HEK293T (cell line): Measurements from ENCODE around the gene KAT6B.

Experiments
- CTCF ChIA-PET: fragments of 350-600 bp; formaldehyde crosslinking; extraction: SDS; loops from one replicate; lab custom pipeline; 2021; ENCODE audit warnings: antibody characterized with exemption, inconsistent platforms; lab: Yijun Ruan, JAX
- POLR2A ChIA-PET: fragments of 350-600 bp; formaldehyde crosslinking; extraction: SDS; loops from one replicate; lab custom pipeline; 2020; ENCODE audit warnings: antibody characterized with exemption, inconsistent platforms; lab: Yijun Ruan, JAX
- DNase-seq: peaks from one replicate; pipeline ENCODE4 v3.0.0; 2012; ENCODE audit warnings: mixed read lengths; ENCODE audit errors: extremely low spot score
- ARNT ChIP-seq: fragments of 450-650 bp; IDR thresholded peaks from 2 replicates; pipeline ENCODE4 v1.6.1; 2017; ENCODE audit warnings: mild to moderate bottlenecking
- BHLHE40 ChIP-seq: fragments of 450-650 bp; IDR thresholded peaks from 2 replicates; pipeline ENCODE4 v1.6.1; 2016; ENCODE audit warnings: mild to moderate bottlenecking, moderate library complexity, borderline replicate concordance
- CTBP1 ChIP-seq: fragments of 450-650 bp; IDR thresholded peaks from 2 replicates; pipeline ENCODE4 v1.6.1; 2016; ENCODE audit warnings: borderline replicate concordance
- ELF4 ChIP-seq: fragments of 450-650 bp; IDR thresholded peaks from 2 replicates; pipeline ENCODE4 v1.6.1; 2017; ENCODE audit warnings: antibody characterized with exemption
- FOXA1 ChIP-seq: fragments of 450-650 bp; IDR thresholded peaks from 2 replicates; pipeline ENCODE4 v1.6.1; 2016; ENCODE audit warnings: mild to moderate bottlenecking
- FOXK2 ChIP-seq: fragments of 450-650 bp; IDR thresholded peaks from 2 replicates; pipeline ENCODE4 v1.6.1; 2016; ENCODE audit warnings: mild to moderate bottlenecking
- FOXM1 ChIP-seq: fragments of 450-650 bp; IDR thresholded peaks from 2 replicates; pipeline ENCODE4 v1.6.1; 2017; ENCODE audit warnings: mild to moderate bottlenecking, borderline replicate concordance
- HDGF ChIP-seq: fragments of 450-650 bp; IDR thresholded peaks from 2 replicates; pipeline ENCODE4 v1.6.1; 2017; ENCODE audit warnings: antibody characterized with exemption, borderline replicate concordance
- L3MBTL2 ChIP-seq: fragments of 450-650 bp; conservative IDR thresholded peaks from 2 replicates; pipeline ENCODE4 v1.6.1; 2016; ENCODE audit warnings: mild to moderate bottlenecking
- LEF1 ChIP-seq: fragments of 450-650 bp; IDR thresholded peaks from 2 replicates; pipeline ENCODE4 v1.6.1; 2017; ENCODE audit warnings: mild to moderate bottlenecking, borderline replicate concordance
- NFRKB ChIP-seq: fragments of 450-650 bp; IDR thresholded peaks from 2 replicates; pipeline ENCODE4 v1.6.1; 2016; ENCODE audit warnings: mild to moderate bottlenecking, moderate library complexity
- SP1 ChIP-seq: fragments of 450-650 bp; IDR thresholded peaks from 2 replicates; pipeline ENCODE4 v1.6.1; 2017
- SUZ12 ChIP-seq: fragments of 450-650 bp; IDR thresholded peaks from 2 replicates; pipeline ENCODE4 v1.6.1; 2016; ENCODE audit warnings: mild to moderate bottlenecking
- TARDBP ChIP-seq: fragments of 450-650 bp; IDR thresholded peaks from 2 replicates; pipeline ENCODE4 v1.6.1; 2016
- ZNF384 ChIP-seq: fragments of 450-650 bp; IDR thresholded peaks from 2 replicates; pipeline ENCODE4 v1.6.1; 2016
- TF ChIP-seq, protein P1 (sequence below): fragments of 450-650 bp; IDR thresholded peaks from 2 replicates; pipeline ENCODE4 v1.6.1; 2016

Gene KAT6B

GRCh38 chr10:74991435-74991834 is 165.0 kb downstream of the KAT6B start:
- ChIA-PET POLR2A (no interaction called here), CTCF (no interaction called here)
- TF ChIP-seq SP1, result no peak
- TF ChIP-seq ARNT, result no peak
- peak; percentile 69 for TF ChIP-seq ZNF384
- DNase-seq, result peak; percentile 67

- no peak for DNase-seq
- CTCF ChIA-PET, result interaction anchor here (0.6 kb wide), 1 partner anchor 94 kb away, joined by 5 read pairs; no protein-coding TSS in a partner anchor
- no peak for TF ChIP-seq FOXK2
- TF ChIP-seq LEF1, result no peak
- TF ChIP-seq L3MBTL2, result no peak
- TF ChIP-seq ZNF384, result no peak
- no peak for TF ChIP-seq SP1
- TF ChIP-seq ARNT, result no peak
- POLR2A ChIA-PET, result no interaction called here
Measured at GRCh38 chr10:74992068-74992467, 165.7 kb downstream of the KAT6B start.

DNA sequence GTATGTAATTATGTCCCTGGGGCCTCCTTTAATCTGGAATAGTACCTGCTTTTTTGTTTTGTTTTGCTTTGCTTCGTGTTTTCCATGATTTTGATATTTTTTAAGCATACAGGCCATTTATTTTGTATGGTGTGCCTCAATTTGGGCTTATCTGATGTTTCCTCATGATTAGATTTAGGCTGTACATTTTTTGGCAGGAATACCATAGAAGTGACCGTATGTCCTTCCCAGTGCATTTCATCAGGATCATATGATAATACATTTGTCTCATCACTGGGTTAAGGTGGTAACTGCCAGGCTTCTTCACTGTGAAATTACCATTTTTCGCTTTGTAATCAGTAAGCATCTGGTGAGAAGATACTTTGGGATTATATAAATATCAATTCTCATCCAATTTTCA is 167.2 kb downstream of the KAT6B start:
- DNase-seq, result no peak
- ChIA-PET CTCF (no interaction called here), POLR2A (no interaction called here)
- TF ChIP-seq L3MBTL2 (no peak), FOXM1 (no peak), FOXK2 (no peak), HDGF (no peak), ARNT (no peak), FOXA1 (no peak), CTBP1 (no peak)

- ChIA-PET CTCF (no interaction called here), POLR2A (no interaction called here)
- DNase-seq, result no peak
- TF ChIP-seq NFRKB (no peak), ZNF384 (no peak), FOXA1 (no peak), FOXK2 (no peak), LEF1 (no peak), ARNT (no peak), SUZ12 (no peak)
Measured at GRCh38 chr10:74994854-74995253, 168.5 kb downstream of the KAT6B start.

- CTCF ChIA-PET, result no interaction called here
- TF ChIP-seq FOXA1 (no peak), CTBP1 (no peak), SP1 (no peak), ELF4 (no peak), FOXK2 (no peak)
- TF ChIP-seq, protein P1, sequence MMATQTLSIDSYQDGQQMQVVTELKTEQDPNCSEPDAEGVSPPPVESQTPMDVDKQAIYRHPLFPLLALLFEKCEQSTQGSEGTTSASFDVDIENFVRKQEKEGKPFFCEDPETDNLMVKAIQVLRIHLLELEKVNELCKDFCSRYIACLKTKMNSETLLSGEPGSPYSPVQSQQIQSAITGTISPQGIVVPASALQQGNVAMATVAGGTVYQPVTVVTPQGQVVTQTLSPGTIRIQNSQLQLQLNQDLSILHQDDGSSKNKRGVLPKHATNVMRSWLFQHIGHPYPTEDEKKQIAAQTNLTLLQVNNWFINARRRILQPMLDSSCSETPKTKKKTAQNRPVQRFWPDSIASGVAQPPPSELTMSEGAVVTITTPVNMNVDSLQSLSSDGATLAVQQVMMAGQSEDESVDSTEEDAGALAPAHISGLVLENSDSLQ, result no peak
- POLR2A ChIA-PET, result no interaction called here
- DNase-seq, result no peak
Measured at GRCh38 chr10:74995806-74996205, 169.4 kb downstream of the KAT6B start.

- no peak for TF ChIP-seq HDGF
- TF ChIP-seq LEF1, result no peak
- TF ChIP-seq FOXM1, result no peak
- TF ChIP-seq ZNF384, result no peak
- no peak for TF ChIP-seq TARDBP
- no peak for TF ChIP-seq ELF4
- TF ChIP-seq, protein P1, result no peak
- TF ChIP-seq L3MBTL2, result no peak
- no peak for TF ChIP-seq FOXA1
- TF ChIP-seq SUZ12, result no peak
- no peak for TF ChIP-seq BHLHE40
- TF ChIP-seq NFRKB, result no peak
- TF ChIP-seq SP1, result no peak
- TF ChIP-seq ARNT, result no peak
- TF ChIP-seq FOXK2, result no peak
- TF ChIP-seq CTBP1, result no peak
- CTCF ChIA-PET, result no interaction called here
- no peak for DNase-seq
- POLR2A ChIA-PET, result no interaction called here
Measured at GRCh38 chr10:74997163-74997562, 170.8 kb downstream of the KAT6B start.

- ChIA-PET POLR2A (no interaction called here), CTCF (no interaction called here)
- TF ChIP-seq BHLHE40 (no peak), FOXM1 (no peak), HDGF (no peak), FOXK2 (no peak), ELF4 (no peak), FOXA1 (no peak), ZNF384 (no peak), LEF1 (no peak), SUZ12 (no peak), L3MBTL2 (no peak), SP1 (no peak), ARNT (no peak), NFRKB (no peak)
- DNase-seq, result no peak
Measured at GRCh38 chr10:75000748-75001321, 174.4 kb downstream of the KAT6B start.

DNA sequence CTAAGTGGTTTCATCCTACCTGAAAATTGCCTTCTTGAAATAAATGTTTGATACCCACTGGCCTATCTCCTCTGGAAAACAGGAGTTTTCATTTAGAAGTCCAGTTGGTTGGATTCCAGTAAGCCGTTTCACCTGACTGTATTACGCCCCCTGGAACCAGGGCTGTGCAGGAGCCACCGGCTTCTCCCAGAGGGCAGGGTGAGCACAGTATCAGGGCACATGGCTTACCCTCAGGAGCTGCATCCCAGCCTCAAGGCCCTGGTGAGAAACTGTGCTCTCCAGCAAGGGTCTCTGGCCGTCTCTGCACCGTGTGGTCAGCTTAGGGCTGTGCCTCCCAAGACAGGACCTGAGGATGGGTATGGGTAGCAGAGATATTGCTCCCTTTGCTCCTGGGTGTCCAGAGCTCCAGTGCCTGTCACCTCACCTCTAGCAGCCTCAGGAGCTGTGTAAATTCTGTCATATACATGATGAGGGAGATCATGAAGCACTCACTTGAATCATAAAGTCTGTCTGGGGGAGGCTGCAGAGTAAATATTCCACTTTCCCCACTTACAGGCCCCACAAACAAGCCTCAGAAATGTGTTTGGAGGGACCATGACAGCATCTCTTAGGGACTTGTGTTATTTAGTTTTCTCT is 175.4 kb downstream of the KAT6B start:
- ChIA-PET POLR2A (no interaction called here), CTCF (no interaction called here)
- no peak for DNase-seq
- TF ChIP-seq CTBP1 (no peak), ARNT (no peak), LEF1 (no peak), ZNF384 (no peak), FOXA1 (no peak), HDGF (no peak), FOXK2 (no peak), ELF4 (no peak), FOXM1 (no peak), TARDBP (no peak), NFRKB (no peak), SUZ12 (no peak), SP1 (no peak)
- TF ChIP-seq, protein P1, result no peak
